ENCODE data around the gene PNPO. TPM values are rescaled to one million over a fixed set of nuclear protein-coding genes. Genes with fewer than 3 reads are reported as not detected.
"Not testable (repeated sequence)": the region's sequence is repeated elsewhere in the genome, so short reads cannot be mapped to it uniquely, and the experiment has no call there.

PNPO gene
- total RNA-seq, 2 experiments from 2014 or later = 30.9 to 36.5 TPM

DNA sequence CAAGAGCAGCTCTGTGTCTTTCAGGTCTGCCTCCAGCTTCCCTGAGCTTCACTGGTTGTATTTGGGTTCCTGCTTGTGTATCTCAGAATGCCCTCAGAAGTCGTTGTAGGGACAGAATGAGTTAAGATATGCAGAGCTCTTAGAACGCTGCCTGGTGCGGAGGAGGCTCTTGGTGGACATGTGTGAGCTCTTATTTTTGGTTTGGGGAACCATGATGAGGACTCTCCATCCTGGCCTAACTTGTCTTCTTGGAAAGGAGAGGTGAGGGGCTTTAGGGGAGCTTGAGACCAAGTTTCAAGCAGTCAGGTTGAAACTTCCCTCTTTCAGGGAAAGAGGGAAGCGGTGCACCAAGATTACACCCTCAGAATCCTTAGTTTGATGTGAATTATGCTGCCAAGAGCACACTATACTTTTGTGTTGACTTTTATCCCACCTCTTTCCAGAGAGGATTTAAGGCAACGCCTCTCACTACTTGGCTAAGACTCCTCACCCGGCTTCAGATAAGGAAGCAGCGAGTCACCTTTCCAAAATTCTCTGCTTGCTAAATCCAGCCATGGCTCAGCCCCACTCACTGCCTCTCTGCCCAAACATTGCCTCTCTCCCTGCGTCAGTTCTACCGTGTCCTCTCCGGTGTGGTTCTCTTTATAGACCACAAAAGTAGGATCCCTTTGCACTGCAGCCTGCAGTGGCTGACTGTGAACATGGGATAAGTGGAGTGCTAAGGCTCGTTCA is 42.3 kb downstream of the PNPO start:
- CTCF ChIA-PET = interaction anchor here (0.6 to 1.5 kb wide), 3 partner anchors 13 to 126 kb away, joined by 3 to 10 read pairs (median 5); partner anchors contain the start of gene CDK5RAP3
- Mint-ChIP-seq H3K4me1 (peaks cover 16% of the 10 kb centered on the region), H3K4me3 (no peak overlapping the region), H3K27me3 (no peaks in the 10 kb centered on the region), H3K27ac (no peak overlapping the region), H3K9me3 (no peaks in the 10 kb centered on the region), H3K36me3 (ENCODE audit: low read depth) (peaks cover 11% of the 10 kb centered on the region)
- DNase-seq = no peak
- POLR2A ChIA-PET = no interaction called here

DNA sequence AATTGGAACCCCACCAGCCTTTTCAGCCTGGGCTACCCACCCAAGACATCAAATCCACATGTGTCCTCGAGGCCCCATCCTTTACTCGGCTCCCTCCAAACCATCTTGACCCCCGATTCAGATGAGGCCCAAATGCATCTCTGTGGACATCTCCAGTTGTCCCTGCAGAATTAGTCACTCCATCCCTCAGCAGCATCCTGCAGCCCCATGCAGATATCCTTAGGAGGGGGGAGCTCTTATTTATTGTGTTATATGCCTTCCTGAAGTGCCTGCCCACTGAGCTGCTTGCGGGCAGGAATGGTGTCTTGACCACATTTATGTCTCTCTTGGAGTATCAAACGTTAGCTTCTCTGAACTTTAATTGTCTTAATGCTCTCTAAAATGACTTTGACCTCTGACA is 45.1 kb downstream of the PNPO start:
- H3K27me3 Mint-ChIP-seq = no peaks in the 10 kb centered on the region
- POLR2A ChIA-PET = no interaction called here
- no peaks in the 10 kb centered on the region for H3K9me3 Mint-ChIP-seq
- DNase-seq = no peak
- peaks cover 3% of the 10 kb centered on the region for H3K36me3 Mint-ChIP-seq (ENCODE audit: low read depth)
- no peak overlapping the region for H3K4me3 Mint-ChIP-seq
- H3K4me1 Mint-ChIP-seq = peaks cover 21% of the 10 kb centered on the region
- CTCF ChIA-PET = interaction anchor here (1.2 to 1.9 kb wide), 2 partner anchors 8 to 37 kb away, joined by 3 to 6 read pairs; no protein-coding TSS in a partner anchor
- no peak overlapping the region for H3K27ac Mint-ChIP-seq

DNA sequence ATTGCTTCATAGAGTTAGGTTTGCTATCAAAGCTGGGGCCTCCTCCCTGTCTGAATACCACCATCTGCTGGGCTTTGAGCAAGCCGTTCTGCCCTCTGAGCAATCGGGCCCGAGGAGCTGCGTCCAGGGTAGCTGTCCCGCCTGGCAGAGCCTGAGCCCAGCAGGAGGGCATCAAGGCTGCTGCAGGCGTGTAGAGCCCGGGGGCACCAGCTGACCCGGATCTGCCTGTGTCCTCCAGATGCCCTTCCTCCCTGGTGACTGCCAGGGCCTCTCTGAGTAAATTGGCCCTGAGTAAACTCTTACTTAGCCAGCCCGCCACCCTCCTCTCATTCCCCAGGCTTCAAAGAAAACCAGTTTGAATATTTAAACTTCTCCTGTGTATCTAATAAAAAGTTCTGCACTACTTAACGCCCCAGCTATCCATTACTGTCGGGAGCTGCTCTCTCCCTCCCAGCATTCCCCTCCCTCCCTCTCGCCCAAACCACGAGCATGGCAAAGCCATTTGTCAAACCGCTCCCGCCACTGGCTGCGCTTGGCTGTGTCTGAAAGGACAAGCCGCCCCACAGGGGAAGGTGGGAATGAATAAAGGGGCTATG is 46.0 kb downstream of the PNPO start:
- POLR2A ChIA-PET = no interaction called here
- Mint-ChIP-seq H3K4me3 (no peak overlapping the region), H3K27ac (no peak overlapping the region), H3K4me1 (peaks cover 18% of the 10 kb centered on the region), H3K27me3 (no peaks in the 10 kb centered on the region), H3K9me3 (no peaks in the 10 kb centered on the region), H3K36me3 (ENCODE audit: low read depth) (peaks cover 3% of the 10 kb centered on the region)
- CTCF ChIA-PET = interaction anchor here (1.9 kb wide), 1 partner anchor 9 kb away, joined by 6 read pairs; no protein-coding TSS in a partner anchor
- no peak for DNase-seq

DNA sequence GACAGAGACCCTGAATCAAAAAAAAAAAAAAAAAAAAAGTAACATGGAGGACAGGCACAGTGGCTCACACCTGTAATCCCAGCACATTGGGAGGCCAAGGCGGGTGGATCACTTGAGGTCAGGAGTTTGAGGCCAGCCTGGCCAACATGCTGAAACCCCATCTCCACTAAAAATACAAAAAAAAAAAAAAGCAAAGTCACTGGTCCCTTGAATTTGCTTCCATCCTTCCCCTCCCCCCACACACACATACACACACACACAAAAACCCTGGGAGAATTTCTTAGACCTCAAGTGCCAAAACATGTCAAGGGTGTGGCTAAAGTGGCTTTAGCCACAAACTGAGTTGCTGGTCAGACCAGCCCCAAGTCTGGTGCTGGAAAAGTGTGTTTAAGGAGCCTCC is 47.1 kb downstream of the PNPO start:
- POLR2A ChIA-PET; DNase-seq; H3K27ac Mint-ChIP-seq; H3K27me3 Mint-ChIP-seq; H3K9me3 Mint-ChIP-seq; H3K36me3 Mint-ChIP-seq (ENCODE audit: low read depth); H3K4me3 Mint-ChIP-seq: not testable (repeated sequence)
- peaks cover 16% of the 10 kb centered on the region for H3K4me1 Mint-ChIP-seq
- CTCF ChIA-PET = interaction anchor here (0.7 to 1.3 kb wide), 3 partner anchors 10 to 293 kb away, joined by 3 to 4 read pairs (median 4); no protein-coding TSS in a partner anchor

DNA sequence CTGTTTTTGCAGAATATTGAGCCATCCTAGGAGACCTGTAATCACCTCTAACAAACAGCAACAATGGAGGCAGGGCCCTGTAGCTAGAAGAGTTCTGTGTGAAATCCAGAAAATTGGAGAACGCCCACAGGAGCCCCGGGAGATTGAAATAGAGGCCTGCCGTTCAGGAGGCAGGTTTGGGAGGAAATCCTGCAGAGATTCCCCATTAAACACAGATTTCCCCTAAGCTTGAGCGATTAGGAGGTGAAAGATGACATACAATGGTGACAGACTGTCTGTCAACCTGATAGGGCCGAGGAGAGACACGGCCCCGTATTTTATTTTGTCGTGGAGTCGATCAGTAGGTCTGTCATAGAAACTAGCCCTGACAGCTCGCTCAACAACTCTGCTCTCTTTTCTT is 47.8 kb downstream of the PNPO start:
- Mint-ChIP-seq H3K27me3 (peaks cover 4% of the 10 kb centered on the region), H3K27ac (no peak overlapping the region), H3K4me3 (no peak overlapping the region), H3K36me3 (ENCODE audit: low read depth) (peaks cover 3% of the 10 kb centered on the region), H3K9me3 (no peaks in the 10 kb centered on the region), H3K4me1 (peaks cover 16% of the 10 kb centered on the region)
- POLR2A ChIA-PET = no interaction called here
- CTCF ChIA-PET = interaction anchor here (0.5 to 1.3 kb wide), 4 partner anchors 11 to 142 kb away, joined by 3 to 4 read pairs (median 3); no protein-coding TSS in a partner anchor
- no peak for DNase-seq

DNA sequence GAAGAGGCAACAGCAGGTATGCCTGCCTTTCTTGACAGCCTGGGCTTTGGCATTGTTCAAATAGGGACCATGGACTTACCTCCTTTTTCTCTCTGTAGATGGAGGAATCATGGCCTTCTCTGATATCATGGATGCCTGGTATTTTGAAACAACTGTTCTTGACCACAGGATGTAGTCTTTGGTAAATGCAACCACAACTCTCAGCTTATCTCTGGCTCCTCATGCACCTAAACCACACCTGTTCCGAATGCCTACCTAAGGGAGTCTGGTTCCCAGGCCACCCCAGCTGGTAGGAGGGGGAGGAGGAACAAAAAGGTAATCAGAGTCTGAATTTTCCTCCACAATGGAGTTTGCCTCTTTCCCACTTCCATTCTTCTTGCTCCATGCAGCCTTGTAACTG is 48.3 kb downstream of the PNPO start:
- DNase-seq = no peak
- peaks cover 16% of the 10 kb centered on the region for H3K4me1 Mint-ChIP-seq
- H3K27me3 Mint-ChIP-seq = peaks cover 5% of the 10 kb centered on the region
- peaks cover 3% of the 10 kb centered on the region for H3K36me3 Mint-ChIP-seq (ENCODE audit: low read depth)
- no peak overlapping the region for H3K4me3 Mint-ChIP-seq
- no peaks in the 10 kb centered on the region for H3K9me3 Mint-ChIP-seq
- H3K27ac Mint-ChIP-seq = no peak overlapping the region
- ChIA-PET POLR2A (no interaction called here), CTCF (interaction anchor here (1.2 to 1.3 kb wide), 2 partner anchors 11 to 45 kb away, joined by 3 to 4 read pairs; no protein-coding TSS in a partner anchor)

DNA sequence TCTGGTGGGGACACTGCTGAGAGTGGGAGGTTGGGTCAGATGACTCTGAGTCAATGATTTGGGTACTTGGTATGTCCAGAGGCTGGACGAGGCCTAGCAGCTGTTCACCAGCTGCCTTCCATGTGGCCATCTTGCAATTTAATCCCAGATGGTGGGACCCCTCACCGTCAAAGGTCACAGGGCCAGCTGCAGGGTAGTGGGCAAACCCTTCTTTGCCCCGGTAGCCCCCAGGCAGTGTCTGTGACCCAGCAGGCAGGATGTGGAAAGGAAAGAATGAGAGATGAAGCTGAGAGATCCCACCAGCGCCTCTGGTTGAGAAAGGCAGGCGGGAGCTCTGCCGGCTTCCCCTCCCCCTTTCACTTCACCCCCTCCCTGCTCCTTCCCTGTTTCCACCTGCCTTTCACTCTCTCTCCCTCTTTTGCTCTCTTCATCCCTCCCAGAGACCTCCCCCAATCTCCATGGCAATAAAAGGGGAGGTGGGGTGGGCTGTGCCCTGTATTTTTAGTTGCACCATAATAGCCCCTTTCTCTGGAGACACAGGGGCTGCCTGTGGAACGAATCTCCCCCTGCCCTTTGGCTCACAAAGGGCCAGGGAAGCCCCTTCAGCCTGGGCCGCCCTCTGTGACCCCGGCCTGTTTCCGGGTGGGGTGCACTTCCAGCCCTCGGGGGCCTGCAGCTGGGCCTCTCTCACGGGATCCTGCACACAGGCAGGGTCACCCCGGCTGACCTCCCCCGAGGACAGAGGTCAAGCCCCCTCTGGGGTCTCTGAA is 49.8 kb downstream of the PNPO start:
- no peaks in the 10 kb centered on the region for H3K36me3 Mint-ChIP-seq (ENCODE audit: low read depth)
- H3K4me3 Mint-ChIP-seq = no peak overlapping the region
- H3K9me3 Mint-ChIP-seq = no peaks in the 10 kb centered on the region
- ChIA-PET CTCF (interaction anchor here (1.4 kb wide), 1 partner anchor 20 kb away, joined by 5 read pairs; the partner anchor contains the start of gene CDK5RAP3), POLR2A (no interaction called here)
- H3K27ac Mint-ChIP-seq = no peak overlapping the region
- DNase-seq = no peak
- peaks cover 5% of the 10 kb centered on the region for H3K27me3 Mint-ChIP-seq
- H3K4me1 Mint-ChIP-seq = peaks cover 16% of the 10 kb centered on the region

DNA sequence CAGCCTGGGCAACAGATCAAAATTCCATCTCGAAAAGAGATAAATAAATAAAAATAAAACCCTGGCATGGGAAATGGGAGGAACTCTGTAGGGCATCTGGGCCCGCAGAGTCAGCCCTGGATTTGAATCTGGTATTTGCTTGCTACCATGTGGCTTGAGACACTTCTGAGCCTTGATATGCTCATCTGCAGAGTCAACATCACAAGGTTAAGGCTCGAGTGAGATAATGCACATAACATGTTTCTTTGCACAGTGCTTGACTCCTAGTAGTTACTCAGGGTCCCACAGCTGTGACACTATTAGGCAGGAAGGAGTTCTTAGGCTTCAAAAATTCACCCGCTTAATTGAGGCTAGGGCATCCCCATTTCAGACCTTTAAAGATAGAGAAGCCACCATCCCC is 50.8 kb downstream of the PNPO start:
- Mint-ChIP-seq H3K27ac (no peak overlapping the region), H3K4me1 (peaks cover 16% of the 10 kb centered on the region), H3K36me3 (ENCODE audit: low read depth) (no peaks in the 10 kb centered on the region), H3K9me3 (no peaks in the 10 kb centered on the region), H3K27me3 (peaks cover 5% of the 10 kb centered on the region), H3K4me3 (no peak overlapping the region)
- ChIA-PET POLR2A (no interaction called here), CTCF (interaction anchor here (0.9 to 1.1 kb wide), 2 partner anchors 22 to 45 kb away, joined by 3 read pairs; partner anchors contain the start of gene CDK5RAP3)
- DNase-seq = no peak

DNA sequence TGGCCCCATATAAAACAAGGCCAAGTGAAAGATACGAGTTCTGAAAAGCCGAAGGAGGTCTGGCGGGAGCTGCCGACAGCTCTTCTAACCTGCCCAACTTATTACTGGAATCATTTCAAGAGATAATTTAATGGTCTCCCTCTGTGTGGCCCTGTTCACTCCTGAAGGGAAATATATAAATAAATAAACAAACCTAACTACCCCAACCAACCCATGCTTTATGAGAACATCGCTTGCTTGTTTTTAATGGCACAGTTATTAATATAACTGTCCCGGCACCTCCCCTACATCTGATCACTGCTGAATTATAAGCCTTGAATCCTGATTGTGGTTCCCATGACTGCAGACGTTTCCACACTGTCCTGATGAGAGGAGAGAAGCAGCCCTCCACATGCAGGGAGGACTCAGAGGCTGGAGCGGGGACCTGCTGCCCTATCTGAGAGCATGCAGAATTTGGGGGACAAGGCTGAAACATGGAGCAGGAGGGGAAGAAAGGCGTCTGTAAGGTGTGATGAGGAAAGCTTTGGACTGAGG is 51.7 kb downstream of the PNPO start:
- POLR2A ChIA-PET = no interaction called here
- H3K27me3 Mint-ChIP-seq = peaks cover 5% of the 10 kb centered on the region
- CTCF ChIA-PET = interaction anchor here (0.9 to 1.5 kb wide), 5 partner anchors 10 to 103 kb away, joined by 3 to 5 read pairs (median 3); partner anchors contain the start of gene CDK5RAP3
- no peak overlapping the region for H3K4me3 Mint-ChIP-seq
- no peaks in the 10 kb centered on the region for H3K36me3 Mint-ChIP-seq (ENCODE audit: low read depth)
- H3K4me1 Mint-ChIP-seq = peaks cover 16% of the 10 kb centered on the region
- H3K9me3 Mint-ChIP-seq = no peaks in the 10 kb centered on the region
- no peak for DNase-seq
- H3K27ac Mint-ChIP-seq = no peak overlapping the region

DNA sequence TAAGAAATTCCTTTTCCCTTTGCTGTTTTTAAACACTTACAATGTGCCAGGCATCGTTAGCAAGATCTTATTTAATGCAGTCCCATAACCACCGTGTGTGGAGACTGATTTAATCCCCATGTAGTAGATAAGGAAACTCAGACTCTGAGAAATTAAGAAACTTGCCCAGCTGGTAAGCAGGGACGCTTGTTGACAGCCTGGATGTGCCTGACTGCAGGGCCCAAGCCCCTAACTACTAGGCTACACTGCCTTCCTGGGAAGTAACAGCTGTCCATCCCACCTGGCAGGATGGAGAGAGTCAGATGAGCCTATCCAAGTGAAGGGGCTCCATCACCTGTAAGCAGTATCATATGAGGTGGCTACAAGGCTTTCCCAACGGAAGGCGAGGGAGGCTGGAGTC is 52.6 kb downstream of the PNPO start:
- POLR2A ChIA-PET = no interaction called here
- CTCF ChIA-PET = interaction anchor here (1.1 to 1.5 kb wide), 4 partner anchors 9 to 104 kb away, joined by 3 to 5 read pairs (median 4); partner anchors contain the start of gene CDK5RAP3
- no peak overlapping the region for H3K4me3 Mint-ChIP-seq
- H3K9me3 Mint-ChIP-seq = no peaks in the 10 kb centered on the region
- no peak overlapping the region for H3K27ac Mint-ChIP-seq
- H3K27me3 Mint-ChIP-seq = peaks cover 5% of the 10 kb centered on the region
- H3K4me1 Mint-ChIP-seq = peaks cover 11% of the 10 kb centered on the region
- DNase-seq = no peak
- H3K36me3 Mint-ChIP-seq (ENCODE audit: low read depth) = no peaks in the 10 kb centered on the region

DNA sequence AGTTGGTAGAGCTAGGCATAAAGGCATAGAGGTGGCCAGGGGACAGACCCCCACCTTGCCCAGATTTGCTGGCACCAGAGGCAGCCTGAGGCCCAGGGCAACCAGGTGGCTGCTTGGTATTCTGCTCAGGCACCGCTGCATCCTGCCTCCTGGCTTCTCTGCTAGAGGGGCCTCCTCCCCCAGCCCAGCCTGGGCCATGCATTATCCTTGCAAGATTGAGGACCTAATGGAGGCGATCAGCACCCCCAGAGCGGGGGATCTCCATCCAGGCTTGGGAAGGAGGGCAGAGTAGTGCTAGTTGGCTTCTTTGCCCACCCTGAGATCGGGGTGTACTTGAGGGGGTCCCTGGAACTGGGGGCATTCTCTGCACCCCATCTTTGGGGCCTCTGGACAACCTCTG is 53.4 kb downstream of the PNPO start:
- Mint-ChIP-seq H3K4me1 (peaks cover 3% of the 10 kb centered on the region), H3K9me3 (no peaks in the 10 kb centered on the region), H3K27ac (no peak overlapping the region), H3K27me3 (peaks cover 5% of the 10 kb centered on the region), H3K36me3 (ENCODE audit: low read depth) (no peaks in the 10 kb centered on the region), H3K4me3 (no peak overlapping the region)
- no peak for DNase-seq
- ChIA-PET CTCF (interaction anchor here (1.4 kb wide), 3 partner anchors 8 to 24 kb away, joined by 3 to 4 read pairs (median 3); partner anchors contain the start of gene CDK5RAP3), POLR2A (no interaction called here)

DNA sequence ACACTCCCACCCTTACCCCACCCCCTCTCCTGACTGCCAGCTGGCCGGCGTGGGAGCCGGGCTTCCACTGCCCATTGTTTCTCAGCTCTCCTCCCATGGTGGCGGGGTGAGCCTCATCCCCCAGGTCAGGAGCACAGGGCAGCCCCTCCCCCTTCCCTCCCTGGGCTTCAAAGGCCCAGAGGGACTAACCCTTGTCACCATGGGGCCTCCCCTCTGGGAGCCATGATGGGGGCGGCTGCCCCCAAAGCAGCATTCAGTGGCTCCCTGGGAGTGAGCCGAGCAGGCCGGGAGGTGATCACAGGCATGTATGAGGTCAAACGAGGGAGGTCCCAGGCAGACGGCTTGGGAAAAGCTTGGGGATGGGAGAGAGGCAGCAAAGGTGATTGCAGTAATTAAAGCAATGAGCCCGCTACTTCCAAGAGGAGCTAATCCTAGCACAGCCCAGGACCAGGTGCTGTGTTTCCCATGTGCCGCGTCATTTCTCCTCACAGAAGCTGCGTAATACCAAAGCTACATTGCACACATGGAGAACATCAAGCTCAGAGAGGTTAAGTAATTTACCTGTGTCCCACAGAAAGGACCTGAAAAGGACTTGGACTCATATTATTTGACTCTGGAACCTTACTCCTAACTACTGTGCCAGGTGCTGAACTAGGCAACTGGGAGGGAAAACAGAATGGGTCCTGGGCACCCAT is 54.0 kb downstream of the PNPO start:
- H3K27me3 Mint-ChIP-seq = peaks cover 5% of the 10 kb centered on the region
- no peak overlapping the region for H3K27ac Mint-ChIP-seq
- POLR2A ChIA-PET = no interaction called here
- no peak overlapping the region for H3K4me3 Mint-ChIP-seq
- no peak for DNase-seq
- no peaks in the 10 kb centered on the region for H3K36me3 Mint-ChIP-seq (ENCODE audit: low read depth)
- H3K9me3 Mint-ChIP-seq = no peaks in the 10 kb centered on the region
- no peaks in the 10 kb centered on the region for H3K4me1 Mint-ChIP-seq
- CTCF ChIA-PET = interaction anchor here (1.3 to 1.4 kb wide), 2 partner anchors 17 to 19 kb away, joined by 3 to 4 read pairs; no protein-coding TSS in a partner anchor
